ENCODE results near the gene PLEKHA7. TPM values are rescaled to one million over a fixed set of nuclear protein-coding genes. Genes with fewer than 3 reads are reported as not detected.

Gene PLEKHA7
- polyA plus RNA-seq, 1 donor (not counting 4 experiments of a cell fraction or from before 2014, with no cell fraction given) = 1.4 TPM

DNA sequence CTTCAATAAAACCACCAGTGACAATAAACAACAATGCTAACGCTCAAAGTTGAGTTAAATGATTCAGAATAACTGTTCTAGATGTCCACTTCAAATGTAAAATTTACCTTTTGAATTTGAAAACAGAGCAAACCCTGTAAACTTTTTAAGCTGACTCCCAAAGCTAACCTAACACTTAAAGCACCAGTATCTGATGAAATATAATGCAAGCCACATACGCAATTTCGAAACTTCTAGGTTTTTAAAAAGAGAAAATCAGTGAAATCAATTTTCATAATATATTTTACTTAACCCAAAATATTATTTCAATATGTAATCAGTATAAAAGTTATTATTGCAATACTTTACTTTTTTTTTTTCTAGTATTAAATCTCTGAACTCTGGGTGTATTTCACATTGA is 71.3 kb downstream of the PLEKHA7 start:
- H3K27ac ChIP-seq (ENCODE audit: control insufficient read depth, insufficient read depth, low read length) = no peak overlapping the region
- no peak overlapping the region for H3K4me3 ChIP-seq (ENCODE audit: control insufficient read depth in 2 of 3, extremely low read depth in 1 of 3, insufficient read depth in 2 of 3, low read depth in 1 of 3, low read length in 3 of 3)
- H3K9ac ChIP-seq (ENCODE audit: control insufficient read depth, extremely low read depth, insufficient read depth, low read length) = no peak overlapping the region
- no peaks in the 10 kb centered on the region for H3K79me2 ChIP-seq (ENCODE audit: control insufficient read depth, insufficient read depth, low read length)
- FAIRE-seq (no peak), DNase-seq (ENCODE audit: low read depth, low spot score) (no peak)
- H4K20me1 ChIP-seq (ENCODE audit: control insufficient read depth, extremely low read depth, insufficient read depth, low read length) = no peaks in the 10 kb centered on the region
- TF ChIP-seq EZH2 (IDR thresholded peaks at IDR 0.05; ENCODE audit: low read length) = no peak
- TF ChIP-seq, protein P1, sequence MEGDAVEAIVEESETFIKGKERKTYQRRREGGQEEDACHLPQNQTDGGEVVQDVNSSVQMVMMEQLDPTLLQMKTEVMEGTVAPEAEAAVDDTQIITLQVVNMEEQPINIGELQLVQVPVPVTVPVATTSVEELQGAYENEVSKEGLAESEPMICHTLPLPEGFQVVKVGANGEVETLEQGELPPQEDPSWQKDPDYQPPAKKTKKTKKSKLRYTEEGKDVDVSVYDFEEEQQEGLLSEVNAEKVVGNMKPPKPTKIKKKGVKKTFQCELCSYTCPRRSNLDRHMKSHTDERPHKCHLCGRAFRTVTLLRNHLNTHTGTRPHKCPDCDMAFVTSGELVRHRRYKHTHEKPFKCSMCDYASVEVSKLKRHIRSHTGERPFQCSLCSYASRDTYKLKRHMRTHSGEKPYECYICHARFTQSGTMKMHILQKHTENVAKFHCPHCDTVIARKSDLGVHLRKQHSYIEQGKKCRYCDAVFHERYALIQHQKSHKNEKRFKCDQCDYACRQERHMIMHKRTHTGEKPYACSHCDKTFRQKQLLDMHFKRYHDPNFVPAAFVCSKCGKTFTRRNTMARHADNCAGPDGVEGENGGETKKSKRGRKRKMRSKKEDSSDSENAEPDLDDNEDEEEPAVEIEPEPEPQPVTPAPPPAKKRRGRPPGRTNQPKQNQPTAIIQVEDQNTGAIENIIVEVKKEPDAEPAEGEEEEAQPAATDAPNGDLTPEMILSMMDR (optimal IDR thresholded peaks at IDR 0.05 in 1 of 3, IDR thresholded peaks at IDR 0.05 in 1 of 3, conservative IDR thresholded peaks at IDR 0.05 in 1 of 3; ENCODE audit: extremely low read depth in 1 of 3, insufficient read depth in 2 of 3, low read length in 3 of 3) = no peak
- dilution Hi-C loops (cut with MboI; ENCODE audit: extremely low pct_ligation_motif_present, low sequenced_read_pairs) = no loop called here
- no peaks in the 10 kb centered on the region for H3K9me3 ChIP-seq (ENCODE audit: control insufficient read depth, low read depth, low read length)
- H3K4me2 ChIP-seq (ENCODE audit: control insufficient read depth, extremely low read depth, insufficient read depth, low read depth, low read length) = no peak overlapping the region
- no peak overlapping the region for H2AFZ ChIP-seq (ENCODE audit: control insufficient read depth, low read length)
- H3K36me3 ChIP-seq (ENCODE audit: control insufficient read depth in 2 of 2, extremely low read depth in 1 of 2, insufficient read depth in 2 of 2, low read length in 2 of 2) = no peaks in the 10 kb centered on the region
- no peaks in the 10 kb centered on the region for H3K4me1 ChIP-seq (ENCODE audit: control insufficient read depth, extremely low read depth, insufficient read depth, low read length)
- H3K9me1 ChIP-seq (ENCODE audit: control insufficient read depth, extremely low read depth, insufficient read depth, low read length) = no peaks in the 10 kb centered on the region
- H3K27me3 ChIP-seq (ENCODE audit: control insufficient read depth, extremely low read depth, insufficient read depth, low read length) = no peaks in the 10 kb centered on the region

GRCh38 chr11:16942342-16942741 is 71.9 kb downstream of the PLEKHA7 start:
- no peak for TF ChIP-seq EZH2 (IDR thresholded peaks at IDR 0.05; ENCODE audit: low read length)
- TF ChIP-seq, protein P1 (optimal IDR thresholded peaks at IDR 0.05 in 1 of 3, IDR thresholded peaks at IDR 0.05 in 1 of 3, conservative IDR thresholded peaks at IDR 0.05 in 1 of 3; ENCODE audit: extremely low read depth in 1 of 3, insufficient read depth in 2 of 3, low read length in 3 of 3) = no peak
- Histone ChIP-seq H4K20me1 (ENCODE audit: control insufficient read depth, extremely low read depth, insufficient read depth, low read length) (no peaks in the 10 kb centered on the region), H3K36me3 (ENCODE audit: control insufficient read depth in 2 of 2, extremely low read depth in 1 of 2, insufficient read depth in 2 of 2, low read length in 2 of 2) (no peaks in the 10 kb centered on the region), H3K9me1 (ENCODE audit: control insufficient read depth, extremely low read depth, insufficient read depth, low read length) (no peaks in the 10 kb centered on the region), H3K9ac (ENCODE audit: control insufficient read depth, extremely low read depth, insufficient read depth, low read length) (no peak overlapping the region), H3K4me1 (ENCODE audit: control insufficient read depth, extremely low read depth, insufficient read depth, low read length) (no peaks in the 10 kb centered on the region), H2AFZ (ENCODE audit: control insufficient read depth, low read length) (no peak overlapping the region), H3K27me3 (ENCODE audit: control insufficient read depth, extremely low read depth, insufficient read depth, low read length) (no peaks in the 10 kb centered on the region), H3K4me2 (ENCODE audit: control insufficient read depth, extremely low read depth, insufficient read depth, low read depth, low read length) (no peak overlapping the region), H3K79me2 (ENCODE audit: control insufficient read depth, insufficient read depth, low read length) (no peaks in the 10 kb centered on the region), H3K4me3 (ENCODE audit: control insufficient read depth in 2 of 3, extremely low read depth in 1 of 3, insufficient read depth in 2 of 3, low read depth in 1 of 3, low read length in 3 of 3) (no peak overlapping the region), H3K27ac (ENCODE audit: control insufficient read depth, insufficient read depth, low read length) (no peak overlapping the region), H3K9me3 (ENCODE audit: control insufficient read depth, low read depth, low read length) (no peaks in the 10 kb centered on the region)
- no peak for DNase-seq (ENCODE audit: low read depth, low spot score)
- no peak for FAIRE-seq
- dilution Hi-C loops (cut with MboI; ENCODE audit: extremely low pct_ligation_motif_present, low sequenced_read_pairs) = no loop called here

Data from keratinocyte (primary cell).